ENCODE results near the gene NDUFS1.

NDUFS1 gene

GRCh38 chr2:206084870-206085741, 74.1 kb downstream of the NDUFS1 start:
- peak; percentile 42 for ATAC-seq
- TF ChIP-seq ARNTL (CRISPR knock-in tag; IDR thresholded peaks at IDR 0.05; ENCODE audit: borderline replicate concordance, low read depth), result no peak
- no peak for TF ChIP-seq TOX (CRISPR knock-in tag; IDR thresholded peaks at IDR 0.05; ENCODE audit: borderline replicate concordance)
- TF ChIP-seq SNAI2 (CRISPR knock-in tag; IDR thresholded peaks at IDR 0.05), result no peak
- no peak for TF ChIP-seq CREB5 (CRISPR knock-in tag; IDR thresholded peaks at IDR 0.05; ENCODE audit: low read depth)
- TF ChIP-seq PATZ1 (CRISPR knock-in tag; IDR thresholded peaks at IDR 0.05; ENCODE audit: borderline replicate concordance), result no peak
- TF ChIP-seq BACH2 (CRISPR knock-in tag; IDR thresholded peaks at IDR 0.05; ENCODE audit: borderline replicate concordance), result no peak
- no peak for TF ChIP-seq ZNF8 (CRISPR knock-in tag; IDR thresholded peaks at IDR 0.05)

- TF ChIP-seq ZNF70 (CRISPR knock-in tag; IDR thresholded peaks at IDR 0.05), result peak; percentile 79
- no peak for TF ChIP-seq TSHZ2 (CRISPR knock-in tag; IDR thresholded peaks at IDR 0.05)
- TF ChIP-seq ESRRG (CRISPR knock-in tag; IDR thresholded peaks at IDR 0.05), result no peak
- no peak for TF ChIP-seq POU6F1 (CRISPR knock-in tag; IDR thresholded peaks at IDR 0.05; ENCODE audit: borderline replicate concordance, low read depth)
- peak; percentile 82 for TF ChIP-seq ZFP3 (CRISPR knock-in tag; IDR thresholded peaks at IDR 0.05)
- no peak for TF ChIP-seq BACH2 (CRISPR knock-in tag; IDR thresholded peaks at IDR 0.05; ENCODE audit: borderline replicate concordance)
- no peak for TF ChIP-seq SNAI2 (CRISPR knock-in tag; IDR thresholded peaks at IDR 0.05)
- no peak for TF ChIP-seq ISL1 (CRISPR knock-in tag; IDR thresholded peaks at IDR 0.05)
- peak; percentile 82 for ATAC-seq
Observed at GRCh38 chr2:206084439-206084869, 74.8 kb downstream of the NDUFS1 start.

GRCh38 chr2:206083602-206084438, 75.4 kb downstream of the NDUFS1 start:
- ATAC-seq, result no peak
- TF ChIP-seq GLIS3 (CRISPR knock-in tag; IDR thresholded peaks at IDR 0.05) (no peak), PPARA (CRISPR knock-in tag; IDR thresholded peaks at IDR 0.05; ENCODE audit: borderline replicate concordance) (no peak), OSR1 (CRISPR knock-in tag; IDR thresholded peaks at IDR 0.05) (no peak), TOX (CRISPR knock-in tag; IDR thresholded peaks at IDR 0.05; ENCODE audit: borderline replicate concordance) (no peak), ZNF565 (CRISPR knock-in tag; conservative IDR thresholded peaks at IDR 0.05; ENCODE audit: low read depth) (no peak), SNAI2 (CRISPR knock-in tag; IDR thresholded peaks at IDR 0.05) (no peak), ISL1 (CRISPR knock-in tag; IDR thresholded peaks at IDR 0.05) (no peak), ZC3H10 (CRISPR knock-in tag; IDR thresholded peaks at IDR 0.05) (no peak), BACH2 (CRISPR knock-in tag; IDR thresholded peaks at IDR 0.05; ENCODE audit: borderline replicate concordance) (no peak), CREB5 (CRISPR knock-in tag; IDR thresholded peaks at IDR 0.05; ENCODE audit: low read depth) (no peak)
